IMR-90 (cell line): ENCODE measurements around the gene AJM1. TPM values are rescaled to one million over a fixed set of nuclear protein-coding genes. Genes with fewer than 3 reads are reported as not detected.

Experiments used
- ATAC-seq: fragments of 200-7000 bp; cut with Tn5 transposase; 2 replicates; pipeline ENCODE4 v1.9.1; 2020; ENCODE audit warnings: low read depth, mild to moderate bottlenecking, moderate library complexity
- BruUV-seq: library from RNA; stranded (reverse); fragments of 400-500 nt; replicated peaks from 2 replicates; lab custom pipeline; 2021; lab: Mats Ljungman, UMichigan
- CTCF ChIA-PET: fragments of 300-600 bp; formaldehyde crosslinking; extraction: SDS; loops from one replicate; lab custom pipeline; 2021; ENCODE audit warnings: antibody characterized with exemption; lab: Yijun Ruan, JAX
- POLR2A ChIA-PET: fragments of 300-600 bp; sonication (Branson Sonifier 250); formaldehyde crosslinking; loops from one replicate; lab custom pipeline; 2022; ENCODE audit warnings: antibody characterized with exemption; ENCODE audit not compliant: unreplicated experiment; lab: Charles Lee
- DNase-seq: peaks from one replicate; pipeline ENCODE4 v3.0.0; 2013
- H2AFZ ChIP-seq: replicated peaks from 2 replicates; pipeline ENCODE3; 2013; ENCODE audit warnings: low read length, mild to moderate bottlenecking; ENCODE audit not compliant: poor library complexity
- H2AK5ac ChIP-seq: 2 replicates; pipeline ENCODE4 v1.6.1; 2013; ENCODE audit warnings: low read depth, low read length, inconsistent platforms
- H2AK9ac ChIP-seq: replicated peaks from 2 replicates; pipeline ENCODE3; 2013; ENCODE audit warnings: mild to moderate bottlenecking, low read depth, low read length, moderate library complexity; ENCODE audit not compliant: poor library complexity
- H2BK120ac ChIP-seq: 2 replicates; pipeline ENCODE4 v1.6.1; 2013; ENCODE audit warnings: low read depth, low read length, inconsistent platforms
- H2BK15ac ChIP-seq: 3 replicates; pipeline ENCODE4 v1.6.1; 2013; ENCODE audit warnings: low read depth, low read length, inconsistent platforms
- H2BK20ac ChIP-seq: 2 replicates; pipeline ENCODE4 v1.6.1; 2013; ENCODE audit warnings: low read depth, mild to moderate bottlenecking, inconsistent platforms, low read length, moderate library complexity
- H2BK5ac ChIP-seq: 2 replicates; pipeline ENCODE4 v1.6.1; 2013; ENCODE audit warnings: mild to moderate bottlenecking, low read depth, low read length, inconsistent platforms; ENCODE audit not compliant: poor library complexity, severe bottlenecking
- H3K14ac ChIP-seq: replicated peaks from 2 replicates; pipeline ENCODE4 v1.6.1; 2013; ENCODE audit warnings: low read depth, low read length, inconsistent platforms
- H3K18ac ChIP-seq: 2 replicates; pipeline ENCODE4 v1.6.1; 2013; ENCODE audit warnings: low read depth, low read length, control low read depth
- H3K23ac ChIP-seq: 2 replicates; pipeline ENCODE4 v1.6.1; 2013; ENCODE audit warnings: low read depth, low read length, inconsistent platforms
- H3K27ac ChIP-seq: 2 replicates; pipeline ENCODE4 v1.5.1; 2013; ENCODE audit warnings: mild to moderate bottlenecking, control low read depth, low read length; ENCODE audit not compliant: insufficient read depth
- H3K27me3 ChIP-seq: 2 replicates; pipeline ENCODE4 v1.6.1; 2013; ENCODE audit warnings: low read length; ENCODE audit not compliant: control insufficient read depth, insufficient read depth
- H3K36me3 ChIP-seq: 2 replicates; pipeline ENCODE4 v1.6.1; 2013; ENCODE audit warnings: low read length, mixed read lengths; ENCODE audit not compliant: control insufficient read depth, insufficient read depth
- H3K4ac ChIP-seq: 2 replicates; pipeline ENCODE4 v1.6.1; 2013; ENCODE audit warnings: low read depth, low read length, inconsistent platforms
- H3K4me1 ChIP-seq: 2 replicates; pipeline ENCODE4 v1.6.1; 2013; ENCODE audit warnings: low read length, mixed read lengths; ENCODE audit not compliant: control insufficient read depth, insufficient read depth
- H3K4me2 ChIP-seq: 2 replicates; pipeline ENCODE4 v1.6.1; 2013; ENCODE audit warnings: low read depth, mild to moderate bottlenecking, control low read depth, low read length, moderate library complexity
- H3K4me3 ChIP-seq: 2 replicates; pipeline ENCODE4 v1.5.1; 2013; ENCODE audit warnings: low read depth, mild to moderate bottlenecking, control low read depth, low read length, moderate library complexity; ENCODE audit not compliant: insufficient read depth
- H3K56ac ChIP-seq: 2 replicates; pipeline ENCODE4 v1.6.1; 2013; ENCODE audit warnings: low read length, inconsistent platforms; ENCODE audit not compliant: insufficient read depth; ENCODE audit errors: extremely low read depth
- H3K79me1 ChIP-seq, 2 experiments: 2 replicates each; pipeline ENCODE4 v1.6.1; 2013; ENCODE audit warnings: low read length in 2 of 2, inconsistent platforms in 1 of 2, low read depth in 1 of 2
- H3K9ac ChIP-seq: 2 replicates; pipeline ENCODE4 v1.6.1; 2013; ENCODE audit warnings: low read depth, low read length, control low read depth
- H3K9me1 ChIP-seq: 2 replicates; pipeline ENCODE4 v1.6.1; 2013; ENCODE audit warnings: low read length, inconsistent platforms; ENCODE audit not compliant: insufficient read depth
- H3K9me3 ChIP-seq: 2 replicates; pipeline ENCODE4 v1.6.1; 2013; ENCODE audit warnings: low read length; ENCODE audit not compliant: control insufficient read depth, insufficient read depth
- H4K20me1 ChIP-seq: 2 replicates; pipeline ENCODE4 v1.6.1; 2013; ENCODE audit warnings: low read length, inconsistent platforms; ENCODE audit not compliant: insufficient read depth
- H4K5ac ChIP-seq: 2 replicates; pipeline ENCODE4 v1.6.1; 2013; ENCODE audit warnings: mild to moderate bottlenecking, low read depth, low read length, control low read depth
- H4K8ac ChIP-seq, 2 experiments: 2 replicates each; pipeline ENCODE4 v1.6.1; 2013; ENCODE audit warnings: low read depth in 2 of 2, low read length in 2 of 2, control low read depth in 1 of 2, inconsistent platforms in 1 of 2
- H4K91ac ChIP-seq: 2 replicates; pipeline ENCODE4 v1.6.1; 2013; ENCODE audit warnings: low read depth, low read length, inconsistent platforms; ENCODE audit not compliant: insufficient read depth
- BHLHE40 ChIP-seq: fragments of 150-350 bp; IDR thresholded peaks from 2 replicates; pipeline ENCODE4 v1.6.1; 2016; ENCODE audit warnings: mild to moderate bottlenecking, low read depth, low read length
- CEBPB ChIP-seq: IDR thresholded peaks from 2 replicates; pipeline ENCODE4 v1.6.1; 2012; ENCODE audit warnings: low read depth, low read length, improper control_type of control experiment
- CHD1 ChIP-seq: IDR thresholded peaks from 2 replicates; pipeline ENCODE4 v1.6.1; 2012; ENCODE audit warnings: low read depth, low read length, improper control_type of control experiment
- CTCF ChIP-seq: conservative IDR thresholded peaks from 2 replicates; pipeline ENCODE4 v1.5.1; 2012; ENCODE audit warnings: mild to moderate bottlenecking, low read depth, low read length, improper control_type of control experiment
- FOS ChIP-seq: fragments of 150-350 bp; IDR thresholded peaks from 2 replicates; pipeline ENCODE4 v1.6.1; 2016; ENCODE audit warnings: low read depth, low read length
- MAFK ChIP-seq: IDR thresholded peaks from 2 replicates; pipeline ENCODE4 v1.6.1; 2012; ENCODE audit warnings: low read depth, low read length, improper control_type of control experiment
- MAZ ChIP-seq: IDR thresholded peaks from 2 replicates; pipeline ENCODE4 v1.6.1; 2012; ENCODE audit warnings: low read depth, mild to moderate bottlenecking, low read length, improper control_type of control experiment, moderate library complexity, borderline replicate concordance
- MXI1 ChIP-seq: IDR thresholded peaks from 2 replicates; pipeline ENCODE4 v1.6.1; 2012; ENCODE audit warnings: low read depth, mild to moderate bottlenecking, low read length, moderate library complexity, borderline replicate concordance
- NFE2L2 ChIP-seq: fragments of 150-350 bp; IDR thresholded peaks from 2 replicates; pipeline ENCODE4 v1.6.1; 2016; ENCODE audit warnings: low read depth, mild to moderate bottlenecking, low read length
- POLR2A ChIP-seq: IDR thresholded peaks from 2 replicates; pipeline ENCODE4 v1.6.1; 2012; ENCODE audit warnings: mild to moderate bottlenecking, low read depth, low read length
- RAD21 ChIP-seq: IDR thresholded peaks from 2 replicates; pipeline ENCODE4 v1.6.1; 2012; ENCODE audit warnings: low read length, improper control_type of control experiment
- RCOR1 ChIP-seq: IDR thresholded peaks from 2 replicates; pipeline ENCODE4 v1.6.1; 2012; ENCODE audit warnings: mild to moderate bottlenecking, low read length, improper control_type of control experiment; ENCODE audit not compliant: insufficient replicate concordance
- RFX5 ChIP-seq: IDR thresholded peaks from 2 replicates; pipeline ENCODE4 v1.8.0; 2012; ENCODE audit warnings: low read depth, mild to moderate bottlenecking, low read length, moderate library complexity
- SMC3 ChIP-seq: fragments of 150-350 bp; IDR thresholded peaks from 2 replicates; pipeline ENCODE4 v1.6.1; 2016; ENCODE audit warnings: low read depth, mild to moderate bottlenecking, antibody characterized with exemption, low read length, moderate library complexity
- WGBS, 2 experiments: methylation state at CpG; one replicate each; pipeline versions ENCODE4 v1.1.5 to v1.1.7; 2013; ENCODE audit warnings: missing lambda C conversion rate in 2 of 2; ENCODE audit not compliant: insufficient read length in 1 of 2; ENCODE audit errors: extremely low coverage in 2 of 2; 5-methylcytosine and 5-hydroxymethylcytosine counted together
- dilution Hi-C: fragments of 300-500 bp; cut with HindIII; formaldehyde crosslinking; loops from one replicate; pipeline ENCODE4 v1.14.3; 2018; ENCODE audit warnings: low sequenced_read_pairs; ENCODE audit not compliant: unreplicated experiment
- in situ Hi-C: fragments of 300-500 bp; cut with MboI; formaldehyde crosslinking; loops from 3 replicates; pipeline ENCODE4 v1.14.3; 2019; ENCODE audit warnings: low sequenced_read_pairs, inconsistent platforms, mixed read lengths
- intact Hi-C: fragments of 100-400 bp; cut with micrococcal nuclease; formaldehyde crosslinking; loops from 2 replicates; pipeline ENCODE4 v1.10.0; 2022
- polyA plus RNA-seq, 3 experiments: library from polyadenylated mRNA; depleted of rRNA; stranded (reverse); fragments of >200 nt; gene quantifications; 2 replicates each; pipeline ENCODE4 v1.2.3, GENCODE V29; 2012; ENCODE audit warnings: low replicate concordance in 1 of 3
- total RNA-seq: library from RNA; depleted of rRNA; stranded (reverse); fragments of >200 nt; gene quantifications from 2 replicates; pipeline ENCODE4 v1.2.3, GENCODE V29; 2012
- TF ChIP-seq, protein P1 (sequence below): fragments of 150-350 bp; IDR thresholded peaks from 2 replicates; pipeline ENCODE4 v1.6.1; 2016; ENCODE audit warnings: low read depth, mild to moderate bottlenecking, low read length, moderate library complexity, borderline replicate concordance
- TF ChIP-seq, protein P2 (sequence below): fragments of 150-350 bp; IDR thresholded peaks from 2 replicates; pipeline ENCODE4 v1.6.1; 2017; ENCODE audit warnings: mild to moderate bottlenecking, antibody characterized with exemption, low read length, low read depth

The AJM1 gene
- total and polyA plus RNA-seq, 2 of the 4 experiments (the other 2 are of a cell fraction) = 0.18 to 1.5 TPM

DNA sequence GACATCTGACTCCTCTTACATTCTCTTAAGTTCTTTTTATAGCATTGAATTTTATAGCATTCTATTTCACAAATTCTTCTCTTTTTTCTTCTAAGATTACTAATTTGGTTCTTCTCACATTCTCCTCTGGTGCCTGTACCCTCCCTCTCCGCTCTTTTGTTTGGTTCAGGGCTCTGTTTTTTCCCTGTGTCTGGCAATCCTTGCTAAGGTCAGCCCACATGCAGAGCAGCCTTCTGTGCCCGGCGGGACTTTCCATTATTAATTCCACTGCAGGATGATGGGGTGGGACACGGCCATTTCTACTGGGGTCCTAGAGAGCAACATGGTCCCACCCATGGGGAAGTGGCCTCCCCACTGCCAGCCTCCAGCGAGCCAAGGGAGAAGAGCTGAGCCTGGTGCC, 34.2 kb downstream of the AJM1 start:
- no peak overlapping the region for H2BK15ac ChIP-seq
- no CpG with 5 or more reads among the region's 5 CpGs for WGBS, 2 experiments

More for the DNA sequence above, 34.2 kb downstream of the AJM1 start:
- Histone ChIP-seq H4K91ac (no peak overlapping the region), H3K9ac (no peak overlapping the region), H2BK5ac (no peak overlapping the region), H3K27me3 (no peaks in the 10 kb centered on the region), H3K56ac (no peak overlapping the region), H2BK120ac (no peak overlapping the region), H3K9me1 (no peaks in the 10 kb centered on the region), H3K27ac (no peak overlapping the region), H3K4me1 (peaks cover 1% of the 10 kb centered on the region; the same call in 1 of the 2 replicates), H3K4me2 (no peak overlapping the region), H3K36me3 (no peaks in the 10 kb centered on the region), H3K4me3 (no peak overlapping the region), H2AFZ (no peak overlapping the region), H2AK9ac (no peak overlapping the region), H3K18ac (no peak overlapping the region), H3K79me1 (no peaks in the 10 kb centered on the region), H3K4ac (no peak overlapping the region), H3K23ac (no peak overlapping the region), H3K9me3 (peaks cover 7% of the 10 kb centered on the region), H3K14ac (no peak overlapping the region), H4K20me1 (no peaks in the 10 kb centered on the region), H4K8ac (no peak overlapping the region), H2AK5ac (no peak overlapping the region), H2BK20ac (no peak overlapping the region), H4K5ac (no peak overlapping the region)
- ATAC-seq = no peak
- no peak for DNase-seq
- in situ Hi-C loops (no loop called here), intact Hi-C loops (no loop called here), dilution Hi-C loops (no loop called here)
- TF ChIP-seq SMC3 (no peak), FOS (no peak), BHLHE40 (no peak), MAZ (no peak), RCOR1 (no peak), CTCF (no peak), NFE2L2 (no peak), MXI1 (no peak), MAFK (no peak), CEBPB (no peak), POLR2A (no peak), RAD21 (no peak), CHD1 (no peak), RFX5 (no peak)
- TF ChIP-seq, protein P1, sequence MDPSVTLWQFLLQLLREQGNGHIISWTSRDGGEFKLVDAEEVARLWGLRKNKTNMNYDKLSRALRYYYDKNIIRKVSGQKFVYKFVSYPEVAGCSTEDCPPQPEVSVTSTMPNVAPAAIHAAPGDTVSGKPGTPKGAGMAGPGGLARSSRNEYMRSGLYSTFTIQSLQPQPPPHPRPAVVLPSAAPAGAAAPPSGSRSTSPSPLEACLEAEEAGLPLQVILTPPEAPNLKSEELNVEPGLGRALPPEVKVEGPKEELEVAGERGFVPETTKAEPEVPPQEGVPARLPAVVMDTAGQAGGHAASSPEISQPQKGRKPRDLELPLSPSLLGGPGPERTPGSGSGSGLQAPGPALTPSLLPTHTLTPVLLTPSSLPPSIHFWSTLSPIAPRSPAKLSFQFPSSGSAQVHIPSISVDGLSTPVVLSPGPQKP = no peak
- TF ChIP-seq, protein P2, sequence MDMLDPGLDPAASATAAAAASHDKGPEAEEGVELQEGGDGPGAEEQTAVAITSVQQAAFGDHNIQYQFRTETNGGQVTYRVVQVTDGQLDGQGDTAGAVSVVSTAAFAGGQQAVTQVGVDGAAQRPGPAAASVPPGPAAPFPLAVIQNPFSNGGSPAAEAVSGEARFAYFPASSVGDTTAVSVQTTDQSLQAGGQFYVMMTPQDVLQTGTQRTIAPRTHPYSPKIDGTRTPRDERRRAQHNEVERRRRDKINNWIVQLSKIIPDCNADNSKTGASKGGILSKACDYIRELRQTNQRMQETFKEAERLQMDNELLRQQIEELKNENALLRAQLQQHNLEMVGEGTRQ = no peak
- ChIA-PET CTCF (no interaction called here), POLR2A (no interaction called here)
- BruUV-seq = no TSS peak
